ENCODE results near the gene USP15. TPM values are rescaled to one million over a fixed set of nuclear protein-coding genes. Genes with fewer than 3 reads are reported as not detected.
A peak's percentile ranks its signal among the peaks of the same experiment; 100 is the strongest.

Gene USP15
- total and polyA plus RNA-seq, 2 experiments from 2014 or later, result 20.6 to 42.4 TPM

- H2AFZ ChIP-seq, result no peak overlapping the region
- no peaks in the 10 kb centered on the region for H3K9me2 ChIP-seq (replicated peaks; ENCODE audit: insufficient read depth)
- DNase-seq (ENCODE audit: low spot score), result peak; percentile 12
- no peaks in the 10 kb centered on the region for H3K79me2 ChIP-seq
- no peak overlapping the region for H3K4me2 ChIP-seq
- H3K27me3 ChIP-seq, result no peaks in the 10 kb centered on the region
- H3K9me3 ChIP-seq (ENCODE audit: low read depth), result no peaks in the 10 kb centered on the region
- TF ChIP-seq, protein P1, sequence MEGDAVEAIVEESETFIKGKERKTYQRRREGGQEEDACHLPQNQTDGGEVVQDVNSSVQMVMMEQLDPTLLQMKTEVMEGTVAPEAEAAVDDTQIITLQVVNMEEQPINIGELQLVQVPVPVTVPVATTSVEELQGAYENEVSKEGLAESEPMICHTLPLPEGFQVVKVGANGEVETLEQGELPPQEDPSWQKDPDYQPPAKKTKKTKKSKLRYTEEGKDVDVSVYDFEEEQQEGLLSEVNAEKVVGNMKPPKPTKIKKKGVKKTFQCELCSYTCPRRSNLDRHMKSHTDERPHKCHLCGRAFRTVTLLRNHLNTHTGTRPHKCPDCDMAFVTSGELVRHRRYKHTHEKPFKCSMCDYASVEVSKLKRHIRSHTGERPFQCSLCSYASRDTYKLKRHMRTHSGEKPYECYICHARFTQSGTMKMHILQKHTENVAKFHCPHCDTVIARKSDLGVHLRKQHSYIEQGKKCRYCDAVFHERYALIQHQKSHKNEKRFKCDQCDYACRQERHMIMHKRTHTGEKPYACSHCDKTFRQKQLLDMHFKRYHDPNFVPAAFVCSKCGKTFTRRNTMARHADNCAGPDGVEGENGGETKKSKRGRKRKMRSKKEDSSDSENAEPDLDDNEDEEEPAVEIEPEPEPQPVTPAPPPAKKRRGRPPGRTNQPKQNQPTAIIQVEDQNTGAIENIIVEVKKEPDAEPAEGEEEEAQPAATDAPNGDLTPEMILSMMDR (IDR thresholded peaks at IDR 0.05; ENCODE audit: poor library complexity), result no peak
- TF ChIP-seq EZH2 (IDR thresholded peaks at IDR 0.05; ENCODE audit: borderline replicate concordance) (no peak), EZH2phosphoT487 (IDR thresholded peaks at IDR 0.05; ENCODE audit: low read depth, severe bottlenecking, unreplicated experiment) (no peak)
- no peak overlapping the region for H3K27ac ChIP-seq
- H4K20me1 ChIP-seq (ENCODE audit: insufficient read depth, poor library complexity, severe bottlenecking), result no peaks in the 10 kb centered on the region
- no peak overlapping the region for H3K4me3 ChIP-seq
- no peaks in the 10 kb centered on the region for H3K36me3 ChIP-seq (replicated peaks; ENCODE audit: insufficient read depth, low read depth)
- H3K4me1 ChIP-seq (ENCODE audit: insufficient read depth), result no peaks in the 10 kb centered on the region
- WGBS (ENCODE audit: low lambda C conversion rate, missing lambda C conversion rate), result 71% methylated on average over 3 of the region's 3 CpGs
Observed at GRCh38 chr12:62247281-62248045, 12.7 kb upstream of the USP15 start.

DNA sequence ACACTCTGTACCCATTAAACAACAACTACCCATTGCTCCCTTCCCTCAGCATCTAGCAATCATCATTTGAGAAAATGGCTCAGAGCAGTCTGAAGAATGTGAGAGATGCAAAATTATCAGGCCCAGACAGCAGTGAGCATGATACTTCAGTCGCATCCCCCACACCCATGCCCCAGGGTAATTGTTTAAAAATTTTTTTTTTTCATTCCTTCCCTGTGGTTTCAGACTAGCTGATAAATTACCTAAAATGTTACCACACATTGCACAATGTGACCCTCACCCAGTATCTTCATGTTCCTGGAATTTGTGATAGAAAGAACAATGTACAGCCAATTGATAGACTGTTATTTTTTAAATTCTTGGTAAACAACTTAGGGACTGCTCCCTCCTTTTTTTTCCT lies 11.3 kb upstream of the USP15 start:
- Histone ChIP-seq H3K36me3 (replicated peaks; ENCODE audit: insufficient read depth, low read depth) (no peaks in the 10 kb centered on the region), H3K79me2 (no peaks in the 10 kb centered on the region), H3K9me3 (ENCODE audit: low read depth) (no peaks in the 10 kb centered on the region), H3K27ac (no peak overlapping the region), H4K20me1 (ENCODE audit: insufficient read depth, poor library complexity, severe bottlenecking) (no peaks in the 10 kb centered on the region), H2AFZ (no peak overlapping the region), H3K4me2 (no peak overlapping the region), H3K4me3 (no peak overlapping the region), H3K4me1 (ENCODE audit: insufficient read depth) (no peaks in the 10 kb centered on the region), H3K27me3 (no peaks in the 10 kb centered on the region), H3K9me2 (replicated peaks; ENCODE audit: insufficient read depth) (no peaks in the 10 kb centered on the region)
- DNase-seq (ENCODE audit: low spot score), result no peak
- TF ChIP-seq EZH2phosphoT487 (IDR thresholded peaks at IDR 0.05; ENCODE audit: low read depth, severe bottlenecking, unreplicated experiment) (no peak), EZH2 (IDR thresholded peaks at IDR 0.05; ENCODE audit: borderline replicate concordance) (no peak)
- TF ChIP-seq, protein P1 (IDR thresholded peaks at IDR 0.05; ENCODE audit: poor library complexity), result no peak
- 77% methylated on average over 1 of the region's 1 CpG for WGBS (ENCODE audit: low lambda C conversion rate, missing lambda C conversion rate)

- Histone ChIP-seq H3K4me2 (no peak overlapping the region), H3K27me3 (no peaks in the 10 kb centered on the region), H3K9me2 (replicated peaks; ENCODE audit: insufficient read depth) (no peaks in the 10 kb centered on the region), H4K20me1 (ENCODE audit: insufficient read depth, poor library complexity, severe bottlenecking) (no peaks in the 10 kb centered on the region), H3K9me3 (ENCODE audit: low read depth) (no peaks in the 10 kb centered on the region), H3K4me3 (no peak overlapping the region), H3K36me3 (replicated peaks; ENCODE audit: insufficient read depth, low read depth) (no peaks in the 10 kb centered on the region), H2AFZ (no peak overlapping the region), H3K79me2 (no peaks in the 10 kb centered on the region), H3K27ac (no peak overlapping the region), H3K4me1 (ENCODE audit: insufficient read depth) (no peaks in the 10 kb centered on the region)
- TF ChIP-seq EZH2 (IDR thresholded peaks at IDR 0.05; ENCODE audit: borderline replicate concordance), result no peak
- no peak for TF ChIP-seq EZH2phosphoT487 (IDR thresholded peaks at IDR 0.05; ENCODE audit: low read depth, severe bottlenecking, unreplicated experiment)
- TF ChIP-seq, protein P1 (IDR thresholded peaks at IDR 0.05; ENCODE audit: poor library complexity), result no peak
- DNase-seq (ENCODE audit: low spot score), result no peak
- WGBS (ENCODE audit: low lambda C conversion rate, missing lambda C conversion rate), result 95% methylated on average over 2 of the region's 2 CpGs
Observed at GRCh38 chr12:62249419-62249818, 10.8 kb upstream of the USP15 start.
